ENCODE measurements around the gene MPHOSPH6. TPM values are rescaled to one million over a fixed set of nuclear protein-coding genes. Genes with fewer than 3 reads are reported as not detected.

MPHOSPH6 gene
- total RNA-seq, 1 donor from 2014 or later: 31.6 TPM

GRCh38 chr16:82176204-82176603 lies 6.2 kb upstream of the MPHOSPH6 start:
- Mint-ChIP-seq H3K9me3 (no peaks in the 10 kb centered on the region), H3K27ac (no peak overlapping the region), H3K27me3 (peaks cover 22% of the 10 kb centered on the region), H3K36me3 (ENCODE audit: low read depth) (no peaks in the 10 kb centered on the region), H3K4me1 (no peaks in the 10 kb centered on the region), H3K4me3 (no peak overlapping the region)
- DNase-seq: no peak
- TF ChIP-seq CTCF (IDR thresholded peaks at IDR 0.05): no peak
- ATAC-seq (ENCODE audit: low read depth): no peak
- CTCF ChIA-PET: no interaction called here
- intact Hi-C loops (cut with micrococcal nuclease): no loop called here
- POLR2A ChIA-PET: no interaction called here

- Mint-ChIP-seq H3K27me3 (peaks cover 22% of the 10 kb centered on the region), H3K4me3 (no peak overlapping the region), H3K9me3 (no peaks in the 10 kb centered on the region), H3K4me1 (peaks cover 1% of the 10 kb centered on the region), H3K36me3 (ENCODE audit: low read depth) (no peaks in the 10 kb centered on the region), H3K27ac (no peak overlapping the region)
- no peak for DNase-seq
- CTCF ChIA-PET: no interaction called here
- intact Hi-C loops (cut with micrococcal nuclease): no loop called here
- POLR2A ChIA-PET: no interaction called here
- no peak for TF ChIP-seq CTCF (IDR thresholded peaks at IDR 0.05)
- no peak for ATAC-seq (ENCODE audit: low read depth)
Measured at GRCh38 chr16:82175627-82176026, 5.6 kb upstream of the MPHOSPH6 start.

GRCh38 chr16:82167670-82168069 lies 2.4 kb downstream of the MPHOSPH6 start:
- H3K4me1 Mint-ChIP-seq: peaks cover 19% of the 10 kb centered on the region
- no peak for DNase-seq
- peaks cover 10% of the 10 kb centered on the region for H3K27me3 Mint-ChIP-seq
- H3K4me3 Mint-ChIP-seq: no peak overlapping the region
- ChIA-PET CTCF (no interaction called here), POLR2A (no interaction called here)
- peaks cover 42% of the 10 kb centered on the region for H3K36me3 Mint-ChIP-seq (ENCODE audit: low read depth)
- no peak overlapping the region for H3K27ac Mint-ChIP-seq
- intact Hi-C loops (cut with micrococcal nuclease): no loop called here
- H3K9me3 Mint-ChIP-seq: no peaks in the 10 kb centered on the region
- TF ChIP-seq CTCF (IDR thresholded peaks at IDR 0.05): no peak
- no peak for ATAC-seq (ENCODE audit: low read depth)

GRCh38 chr16:82160226-82160625 lies 9.8 kb downstream of the MPHOSPH6 start:
- Mint-ChIP-seq H3K27ac (no peak overlapping the region), H3K36me3 (ENCODE audit: low read depth) (peaks cover 71% of the 10 kb centered on the region), H3K27me3 (no peaks in the 10 kb centered on the region), H3K4me3 (no peak overlapping the region), H3K9me3 (no peaks in the 10 kb centered on the region), H3K4me1 (no peaks in the 10 kb centered on the region)
- DNase-seq: no peak
- TF ChIP-seq CTCF (IDR thresholded peaks at IDR 0.05): no peak
- intact Hi-C loops (cut with micrococcal nuclease): no loop called here
- POLR2A ChIA-PET: no interaction called here
- CTCF ChIA-PET: no interaction called here
- ATAC-seq (ENCODE audit: low read depth): no peak

- H3K4me3 Mint-ChIP-seq: no peak overlapping the region
- CTCF ChIA-PET: no interaction called here
- peaks cover 67% of the 10 kb centered on the region for H3K36me3 Mint-ChIP-seq (ENCODE audit: low read depth)
Measured at GRCh38 chr16:82157836-82158235, 12.2 kb downstream of the MPHOSPH6 start.

More at GRCh38 chr16:82157836-82158235, 12.2 kb downstream of the MPHOSPH6 start:
- intact Hi-C loops (cut with micrococcal nuclease): no loop called here
- no peak for ATAC-seq (ENCODE audit: low read depth)
- TF ChIP-seq CTCF (IDR thresholded peaks at IDR 0.05): no peak
- H3K27me3 Mint-ChIP-seq: no peaks in the 10 kb centered on the region
- POLR2A ChIA-PET: no interaction called here
- H3K4me1 Mint-ChIP-seq: no peaks in the 10 kb centered on the region
- DNase-seq: no peak
- H3K9me3 Mint-ChIP-seq: peaks cover 2% of the 10 kb centered on the region
- H3K27ac Mint-ChIP-seq: no peak overlapping the region

All from activated B cell treated with CpG ODN at 0.5 μM for 24 hours (primary cell).